OCI-LY3 (cell line): ENCODE measurements around the gene PAPSS2.
"Not testable (repeated sequence)": the region's sequence is repeated elsewhere in the genome, so short reads cannot be mapped to it uniquely, and the experiment has no call there.

Source experiments
- H2AFZ ChIP-seq: fragments of 200-600, 300-600 bp; shearing (Covaris generic); 2 replicates; pipeline ENCODE4 v1.6.0; 2014; ENCODE audit warnings: antibody characterized with exemption, low read depth, low read length
- H3K27ac ChIP-seq: fragments of 200-600, 300-600 bp; sonication (generic); 2 replicates; pipeline ENCODE4 v1.5.1; 2014; ENCODE audit warnings: mild to moderate bottlenecking, low read length, moderate library complexity, mixed read lengths
- H3K27me3 ChIP-seq: fragments of 200-600, 300-600 bp; sonication (generic); 2 replicates; pipeline ENCODE4 v1.6.1; 2014; ENCODE audit warnings: low read depth, low read length, mixed read lengths
- H3K36me3 ChIP-seq: fragments of 200-600, 300-600 bp; sonication (generic); replicated peaks from 2 replicates; pipeline ENCODE3; 2014; ENCODE audit warnings: low read depth, low read length, mixed read lengths
- H3K4me1 ChIP-seq: fragments of 300-600, 200-600 bp; sonication (generic); 2 replicates; pipeline ENCODE4 v1.6.1; 2014; ENCODE audit warnings: low read length, mixed read lengths
- H3K4me2 ChIP-seq: fragments of 200-600, 300-600 bp; sonication (generic); 2 replicates; pipeline ENCODE4 v1.6.1; 2014; ENCODE audit warnings: low read length, mixed read lengths
- H3K4me3 ChIP-seq: fragments of 300-600, 200-600 bp; sonication (generic); 2 replicates; pipeline ENCODE4 v1.5.1; 2014; ENCODE audit warnings: antibody characterized with exemption, mild to moderate bottlenecking, low read length, moderate library complexity
- H3K79me2 ChIP-seq: fragments of 300-600, 200-600 bp; shearing (Covaris generic); 2 replicates; pipeline ENCODE4 v1.6.1; 2014; ENCODE audit warnings: mild to moderate bottlenecking, low read length, mixed read lengths
- H3K9ac ChIP-seq: fragments of 300-600, 200-600 bp; shearing (Covaris generic); 2 replicates; pipeline ENCODE4 v1.6.0; 2014; ENCODE audit warnings: mild to moderate bottlenecking, low read length, moderate library complexity
- H3K9me3 ChIP-seq: fragments of 200-600, 300-600 bp; shearing (Covaris generic); 2 replicates; pipeline ENCODE4 v1.6.1; 2014; ENCODE audit warnings: low read length, mixed read lengths; ENCODE audit not compliant: insufficient read depth
- H4K20me1 ChIP-seq: fragments of 200-600, 300-600 bp; sonication (generic); 2 replicates; pipeline ENCODE4 v1.6.1; 2016; ENCODE audit warnings: low read length, mixed read lengths; ENCODE audit not compliant: insufficient read depth
- EZH2phosphoT487 ChIP-seq: fragments of 200-600 bp; shearing (Covaris generic); IDR thresholded peaks from 2 replicates; pipeline ENCODE4 v1.6.1; 2018; ENCODE audit warnings: antibody characterized with exemption, mixed run types, low read depth
- TF ChIP-seq, protein P1 (sequence below): fragments of 200-600, 300-600 bp; sonication (generic); IDR thresholded peaks from 2 replicates; pipeline ENCODE4 v1.5.1; 2014; ENCODE audit warnings: antibody characterized with exemption, low read length, low read depth

PAPSS2 gene

DNA sequence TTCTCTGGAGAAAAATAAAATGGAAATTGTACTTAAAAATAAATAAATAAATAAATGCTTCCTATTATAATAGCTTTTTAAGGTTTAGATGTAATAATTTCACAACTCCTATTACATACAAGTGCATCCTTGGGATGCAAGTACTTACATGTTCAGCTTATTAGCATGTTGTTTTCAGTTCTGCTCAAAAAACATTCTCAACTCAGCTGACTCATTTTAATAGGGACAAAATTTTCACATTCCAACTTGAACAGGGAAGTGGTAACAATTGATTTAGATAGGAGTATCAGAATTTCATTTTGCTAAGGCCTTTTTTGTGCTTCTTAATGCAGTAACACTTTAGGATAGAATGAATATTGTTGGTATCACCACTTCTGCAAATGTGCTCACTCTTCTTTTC is 16.7 kb upstream of the PAPSS2 start:
- Histone ChIP-seq H3K36me3 (no peaks in the 10 kb centered on the region), H3K27ac (no peak overlapping the region), H2AFZ (no peak overlapping the region)

DNA sequence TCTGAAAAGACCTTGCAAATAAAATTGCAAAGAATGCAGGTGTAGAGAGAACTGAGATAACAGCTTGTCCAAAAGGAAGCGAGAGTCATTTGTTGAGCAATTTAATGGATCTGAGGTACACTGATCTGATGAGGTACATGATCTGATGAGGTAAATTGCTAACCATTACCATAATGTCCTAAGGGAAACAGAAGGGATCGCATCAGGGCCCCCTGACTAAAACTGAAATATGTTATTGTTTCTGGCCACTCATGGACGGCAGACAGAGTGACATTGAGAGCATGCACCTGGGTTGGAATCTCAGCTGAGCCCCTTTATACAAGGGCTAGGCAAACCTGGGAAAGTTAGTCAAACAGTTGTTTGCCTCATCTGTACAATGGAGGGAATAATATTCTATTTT is 15.8 kb upstream of the PAPSS2 start:
- H4K20me1 ChIP-seq = no peaks in the 10 kb centered on the region

More for the DNA sequence above, 16.7 kb upstream of the PAPSS2 start:
- peaks cover 28% of the 10 kb centered on the region for H3K4me1 ChIP-seq
- H3K9ac ChIP-seq = no peak overlapping the region
- no peaks in the 10 kb centered on the region for H3K9me3 ChIP-seq
- H3K4me3 ChIP-seq = no peak overlapping the region
- TF ChIP-seq, protein P1, sequence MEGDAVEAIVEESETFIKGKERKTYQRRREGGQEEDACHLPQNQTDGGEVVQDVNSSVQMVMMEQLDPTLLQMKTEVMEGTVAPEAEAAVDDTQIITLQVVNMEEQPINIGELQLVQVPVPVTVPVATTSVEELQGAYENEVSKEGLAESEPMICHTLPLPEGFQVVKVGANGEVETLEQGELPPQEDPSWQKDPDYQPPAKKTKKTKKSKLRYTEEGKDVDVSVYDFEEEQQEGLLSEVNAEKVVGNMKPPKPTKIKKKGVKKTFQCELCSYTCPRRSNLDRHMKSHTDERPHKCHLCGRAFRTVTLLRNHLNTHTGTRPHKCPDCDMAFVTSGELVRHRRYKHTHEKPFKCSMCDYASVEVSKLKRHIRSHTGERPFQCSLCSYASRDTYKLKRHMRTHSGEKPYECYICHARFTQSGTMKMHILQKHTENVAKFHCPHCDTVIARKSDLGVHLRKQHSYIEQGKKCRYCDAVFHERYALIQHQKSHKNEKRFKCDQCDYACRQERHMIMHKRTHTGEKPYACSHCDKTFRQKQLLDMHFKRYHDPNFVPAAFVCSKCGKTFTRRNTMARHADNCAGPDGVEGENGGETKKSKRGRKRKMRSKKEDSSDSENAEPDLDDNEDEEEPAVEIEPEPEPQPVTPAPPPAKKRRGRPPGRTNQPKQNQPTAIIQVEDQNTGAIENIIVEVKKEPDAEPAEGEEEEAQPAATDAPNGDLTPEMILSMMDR = no peak
- TF ChIP-seq EZH2phosphoT487 = no peak
- no peak overlapping the region for H3K4me2 ChIP-seq
- no peaks in the 10 kb centered on the region for H4K20me1 ChIP-seq
- no peaks in the 10 kb centered on the region for H3K79me2 ChIP-seq
- no peaks in the 10 kb centered on the region for H3K27me3 ChIP-seq

DNA sequence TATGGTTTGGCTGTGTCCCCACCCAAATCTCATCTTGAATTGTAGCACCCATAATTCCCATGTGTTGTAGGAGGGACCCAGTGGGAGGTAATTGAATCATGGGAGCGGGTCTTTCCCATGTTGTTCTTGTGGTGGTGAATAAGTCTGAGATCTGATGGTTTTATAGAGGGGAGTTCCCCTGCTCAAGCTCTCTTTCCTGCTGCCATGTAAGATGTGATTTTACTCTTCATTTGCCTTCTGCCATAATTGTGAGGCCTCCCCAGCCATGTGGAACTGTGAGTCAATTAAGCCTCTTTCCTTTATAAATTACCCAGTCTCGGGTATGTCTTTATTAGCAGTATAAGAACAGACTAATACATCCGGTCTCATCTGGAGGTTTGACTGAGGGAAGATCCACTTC is 15.2 kb upstream of the PAPSS2 start:
- H3K27ac ChIP-seq, H3K9me3 ChIP-seq, H2AFZ ChIP-seq: not testable (repeated sequence)

More for the DNA sequence above, 15.8 kb upstream of the PAPSS2 start:
- no peak overlapping the region for H3K4me2 ChIP-seq
- H3K27me3 ChIP-seq = no peaks in the 10 kb centered on the region
- no peaks in the 10 kb centered on the region for H3K79me2 ChIP-seq
- TF ChIP-seq EZH2phosphoT487 = no peak
- TF ChIP-seq, protein P1 = no peak
- peaks cover 28% of the 10 kb centered on the region for H3K4me1 ChIP-seq
- H3K27ac ChIP-seq = no peak overlapping the region
- no peak overlapping the region for H3K4me3 ChIP-seq
- H2AFZ ChIP-seq = no peak overlapping the region
- H3K9ac ChIP-seq = no peak overlapping the region
- no peaks in the 10 kb centered on the region for H3K36me3 ChIP-seq
- no peaks in the 10 kb centered on the region for H3K9me3 ChIP-seq

DNA sequence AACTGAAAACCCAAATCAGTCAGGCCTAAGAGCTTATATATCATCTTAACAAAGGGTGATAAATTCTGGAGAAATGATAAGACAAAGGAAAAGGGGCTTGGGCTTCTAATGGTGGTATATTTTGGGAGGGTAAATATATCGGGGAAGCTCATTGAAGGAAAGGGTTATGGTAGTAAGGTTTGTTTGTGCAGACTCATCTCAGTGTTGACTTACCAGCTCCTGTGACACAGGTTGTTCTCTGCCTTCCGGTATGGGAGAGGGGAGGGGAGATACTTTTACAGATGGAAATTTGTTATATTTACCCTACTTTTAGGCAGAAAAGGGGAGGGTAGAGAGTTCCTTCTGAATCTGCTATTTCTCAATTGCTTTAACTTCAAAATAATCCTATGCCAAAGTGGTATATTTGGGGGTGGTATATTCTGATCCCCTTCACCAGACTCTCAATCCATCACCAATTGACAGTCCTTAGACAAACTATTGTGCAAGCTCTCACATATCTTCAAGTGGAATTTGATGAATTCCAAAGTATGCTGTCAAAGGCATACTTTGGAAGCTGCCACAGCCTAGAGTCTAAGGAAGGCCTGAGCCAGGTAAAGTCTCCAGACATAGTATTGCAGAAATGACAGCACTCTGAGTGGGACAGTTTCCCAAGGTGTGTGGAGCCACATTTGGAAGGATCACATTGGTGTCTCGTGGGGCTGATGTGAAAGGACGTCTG is 13.3 kb upstream of the PAPSS2 start:
- Histone ChIP-seq H3K4me1 (peaks cover 22% of the 10 kb centered on the region), H3K4me3 (no peak overlapping the region), H3K9me3 (no peaks in the 10 kb centered on the region), H3K4me2 (no peak overlapping the region), H3K27me3 (no peaks in the 10 kb centered on the region), H3K27ac (no peak overlapping the region), H2AFZ (no peak overlapping the region), H3K9ac (no peak overlapping the region), H3K36me3 (no peaks in the 10 kb centered on the region), H4K20me1 (no peaks in the 10 kb centered on the region), H3K79me2 (no peaks in the 10 kb centered on the region)
- TF ChIP-seq, protein P1 = no peak
- no peak for TF ChIP-seq EZH2phosphoT487

More for the DNA sequence above, 15.2 kb upstream of the PAPSS2 start:
- H3K4me3 ChIP-seq, H3K4me2 ChIP-seq, H3K36me3 ChIP-seq, H3K27me3 ChIP-seq, H3K79me2 ChIP-seq, H3K9ac ChIP-seq, H4K20me1 ChIP-seq: not testable (repeated sequence)
- peaks cover 28% of the 10 kb centered on the region for H3K4me1 ChIP-seq
